DMS114 treated with DMSO at 0.1 percent for 48 hours (cell line): ENCODE measurements around the gene OR52J3.

Experiments
- DNase-seq: peaks from one replicate; lab custom pipeline; 2025; ENCODE audit not compliant: unreplicated experiment; lab: John Stamatoyannopoulos, UW

The OR52J3 gene

DNA sequence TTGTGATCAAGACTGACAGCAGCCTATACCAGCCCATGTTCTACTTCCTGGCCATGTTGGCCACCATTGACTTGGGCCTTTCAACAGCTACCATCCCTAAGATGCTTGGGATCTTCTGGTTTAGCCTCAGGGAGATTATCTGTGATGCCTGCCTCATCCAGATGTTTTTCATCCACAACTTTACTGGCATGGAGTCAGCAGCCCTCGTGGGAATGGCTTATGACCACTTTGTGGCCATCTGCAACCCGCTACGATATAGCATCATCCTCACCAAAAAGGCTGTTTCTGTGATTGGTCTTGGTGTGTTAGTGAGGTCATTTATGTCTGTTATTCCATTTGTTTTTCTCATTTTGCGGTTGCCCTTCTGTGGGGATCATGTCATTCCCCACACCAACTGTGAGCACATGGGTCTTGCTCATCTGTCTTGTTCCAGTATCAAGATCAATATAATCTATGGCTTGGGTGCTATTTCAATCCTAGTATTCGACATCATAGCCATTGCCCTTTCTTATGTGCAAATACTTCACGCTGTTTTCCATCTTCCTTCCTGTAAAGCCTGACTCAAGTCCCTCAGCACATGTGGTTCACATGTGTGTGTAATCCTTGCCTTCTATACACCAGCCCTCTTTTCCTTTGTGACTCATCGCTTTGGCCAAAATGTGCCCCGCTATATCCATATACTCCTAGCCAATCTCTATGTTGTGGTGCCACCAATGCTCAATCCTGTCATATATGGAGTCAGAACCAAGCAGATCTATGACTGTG is 46.7 kb downstream of the OR52J3 start:
- no peak for DNase-seq

GRCh38 chr11:5096011-5096410 is 49.7 kb downstream of the OR52J3 start:
- DNase-seq = no peak
